Activated CD8-positive, alpha-beta memory T cell treated with anti-CD3 and anti-CD28 coated beads for 4 hours (primary cell): ENCODE results near the gene PAPPA.

Experiments used
- DNase-seq, 2 donors: peaks; one replicate each; pipeline ENCODE4 v3.0.0-alpha.2; 2020; ENCODE audit warnings: low read depth in 2 of 2

PAPPA gene

DNA sequence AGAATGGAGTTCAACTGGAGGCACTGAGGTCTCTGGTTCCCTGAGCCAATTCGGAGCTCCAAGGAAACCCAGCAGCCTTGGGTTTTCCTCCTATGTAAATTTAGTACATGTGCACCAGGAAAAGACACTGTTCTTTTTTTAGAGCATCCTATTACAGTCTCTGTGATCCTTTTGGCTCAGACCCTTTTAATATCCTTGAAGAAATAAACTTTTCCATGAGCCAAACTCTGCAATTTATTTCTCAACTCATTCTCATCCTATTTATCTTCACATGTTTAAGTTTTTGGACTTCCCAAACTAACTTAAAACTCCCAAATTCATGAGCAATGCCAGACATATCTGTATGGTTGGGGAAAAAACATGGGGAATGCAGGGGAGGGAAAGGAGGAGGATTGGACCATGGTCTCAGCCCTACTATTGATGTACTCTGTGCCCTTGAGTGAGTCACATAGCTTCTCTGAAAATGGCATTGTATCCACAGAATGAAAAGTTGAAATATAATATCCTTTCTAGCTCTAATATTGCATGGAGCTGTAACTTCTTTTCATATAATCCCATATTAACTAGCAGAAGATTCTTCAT, 76.6 kb downstream of the PAPPA start:
- DNase-seq = no peak

DNA sequence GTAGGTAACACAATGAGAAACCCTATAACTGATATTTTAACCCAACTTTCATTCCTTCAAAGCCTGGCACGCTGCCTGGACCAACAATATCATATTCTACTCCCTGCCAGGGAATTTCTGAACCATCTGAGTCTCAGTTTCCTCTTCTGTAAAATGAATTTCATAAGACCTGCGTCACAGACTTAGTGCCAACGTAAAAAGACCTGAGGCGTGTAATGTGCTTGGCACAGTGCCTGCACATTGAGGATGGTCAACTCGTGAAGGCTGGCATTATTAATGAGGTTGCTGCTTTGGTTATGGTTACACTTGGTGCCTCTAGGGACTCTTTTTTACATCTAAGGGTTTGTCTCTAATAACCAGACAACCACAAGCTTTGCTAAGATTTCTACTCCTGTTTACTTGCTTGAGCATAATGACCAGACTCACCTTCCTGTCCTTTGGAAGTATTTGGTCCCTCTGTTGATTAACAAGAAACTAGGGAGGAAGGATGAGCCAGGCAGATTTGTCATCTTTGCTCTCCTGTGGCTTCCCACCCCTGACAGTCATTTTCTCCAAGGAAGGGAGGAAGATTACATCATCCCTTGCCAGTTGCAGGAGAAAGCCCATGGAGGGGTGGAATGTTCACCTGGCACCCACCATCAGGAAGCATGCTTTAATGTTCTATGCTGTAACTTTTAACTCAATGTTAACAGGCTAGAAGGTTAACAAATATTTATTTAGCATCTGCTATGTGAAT, 79.0 kb downstream of the PAPPA start:
- no peak for DNase-seq

DNA sequence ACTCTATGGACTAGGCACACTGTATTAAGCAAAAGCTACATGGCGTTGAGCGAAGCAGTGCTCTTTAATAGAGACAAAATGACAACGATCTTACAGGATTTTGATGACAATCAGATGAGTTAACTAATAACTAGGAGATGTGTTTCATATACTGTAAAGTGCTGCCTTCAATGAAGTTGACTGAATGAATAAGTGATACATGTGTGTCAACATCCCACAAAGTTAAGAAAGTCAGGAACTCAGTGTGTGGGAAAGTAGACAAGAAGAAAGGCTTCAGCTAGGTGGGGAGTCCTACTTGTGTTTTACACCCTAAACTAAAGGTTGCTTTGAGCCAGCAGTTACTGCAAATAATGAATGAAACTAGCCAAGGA, 79.6 kb downstream of the PAPPA start:
- no peak for DNase-seq

DNA sequence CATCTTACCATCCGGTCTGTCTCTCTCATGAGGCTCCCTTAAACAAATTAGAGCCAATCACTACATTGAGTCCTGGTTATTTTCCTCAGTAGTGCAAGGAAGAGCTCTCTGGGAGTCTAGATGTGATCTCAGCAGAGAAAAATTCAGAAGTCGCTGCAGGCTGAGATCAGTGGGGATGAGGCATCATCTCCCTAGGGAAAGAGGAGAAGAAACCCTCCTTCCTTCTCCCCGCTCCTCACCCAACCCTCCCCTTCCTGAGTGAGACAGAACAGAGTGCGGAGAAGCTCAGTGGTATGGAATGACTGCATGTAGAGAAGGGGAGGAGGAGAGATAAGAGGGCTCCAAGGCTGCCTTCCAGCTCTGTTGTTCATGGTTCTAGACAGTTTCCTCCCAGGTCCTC, 80.5 kb downstream of the PAPPA start:
- no peak for DNase-seq

DNA sequence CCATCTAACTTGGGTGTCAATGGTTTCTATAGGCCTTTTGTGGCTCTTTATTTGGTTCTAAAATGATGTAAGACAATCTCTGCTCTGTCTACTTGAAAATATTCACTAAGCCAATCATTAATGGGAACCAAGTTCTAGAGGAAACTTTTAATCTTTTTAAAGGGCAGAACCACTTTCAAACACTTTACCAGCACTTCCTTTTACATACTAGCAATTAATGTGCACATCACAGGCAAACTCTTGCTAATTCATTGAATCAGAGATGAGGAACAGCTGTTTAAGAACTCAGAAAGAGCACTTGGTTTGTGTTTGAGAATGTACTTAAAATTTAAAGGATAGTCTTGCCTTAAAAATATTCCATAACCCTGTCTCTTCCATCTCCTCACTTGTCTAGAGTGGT, 83.4 kb downstream of the PAPPA start:
- DNase-seq = no peak

DNA sequence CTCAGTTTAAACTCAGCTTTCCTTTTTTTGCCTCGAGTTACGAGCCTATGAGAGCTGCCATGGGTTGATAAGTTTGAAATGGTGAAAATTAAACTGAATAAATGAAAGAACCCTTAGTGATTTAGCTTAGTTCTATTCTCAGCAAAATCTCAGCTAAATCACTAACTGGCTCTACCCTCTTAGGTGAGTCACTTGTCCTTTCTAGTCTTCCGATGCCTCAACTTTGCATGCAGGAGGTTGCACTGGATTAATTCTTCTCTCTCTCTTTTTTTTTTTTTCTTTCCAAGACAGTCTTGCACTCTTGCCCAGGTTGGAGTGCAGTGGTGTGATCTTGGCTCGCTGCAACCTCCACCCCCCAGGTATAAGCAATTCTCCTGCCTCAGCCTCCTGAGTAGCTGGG, 83.9 kb downstream of the PAPPA start:
- no peak for DNase-seq

DNA sequence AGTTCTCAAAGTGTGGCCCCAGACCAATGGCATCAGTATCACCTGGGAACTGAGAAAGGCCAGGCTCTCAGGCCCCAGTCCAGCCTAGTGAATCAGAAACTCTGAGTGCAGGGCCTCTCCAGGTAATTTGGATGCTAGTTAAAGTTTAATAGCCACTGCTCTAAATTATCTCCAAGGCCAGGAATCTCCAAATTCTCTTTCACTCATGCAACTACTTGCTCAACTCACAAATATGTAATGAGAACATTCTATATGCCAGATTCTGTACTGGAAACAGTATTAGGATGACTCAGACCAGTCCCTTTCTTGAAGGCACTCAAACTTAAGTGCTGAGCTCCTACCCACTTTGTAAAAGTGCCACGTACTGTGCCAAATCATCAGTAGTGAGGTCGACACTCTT, 84.6 kb downstream of the PAPPA start:
- no peak for DNase-seq

DNA sequence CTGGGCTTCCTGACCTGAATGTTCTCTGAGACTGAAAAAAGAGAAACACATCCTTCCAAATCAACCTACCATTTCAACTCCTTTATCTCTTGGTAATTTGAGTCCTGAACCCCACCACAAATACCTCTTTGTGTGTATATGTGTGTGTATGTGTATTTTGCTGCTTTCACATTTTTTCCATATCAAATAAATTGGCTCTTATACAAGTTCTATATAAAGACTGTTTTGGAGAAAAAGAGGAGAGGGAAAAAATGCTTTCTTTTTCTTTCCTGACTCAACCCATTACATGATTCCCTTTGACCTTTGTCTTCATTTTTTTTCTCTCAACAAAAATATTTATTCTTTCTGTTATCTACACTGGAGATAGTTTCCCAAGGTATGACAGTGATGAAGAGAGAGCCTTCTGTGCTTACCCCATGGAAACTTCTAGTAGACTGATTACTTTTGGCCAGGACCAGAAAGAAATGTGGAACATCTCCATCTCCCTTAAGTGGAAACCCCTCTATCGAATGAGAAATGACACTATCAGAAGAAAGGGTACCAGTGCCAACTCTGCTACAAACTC, 85.3 kb downstream of the PAPPA start:
- DNase-seq = no peak

DNA sequence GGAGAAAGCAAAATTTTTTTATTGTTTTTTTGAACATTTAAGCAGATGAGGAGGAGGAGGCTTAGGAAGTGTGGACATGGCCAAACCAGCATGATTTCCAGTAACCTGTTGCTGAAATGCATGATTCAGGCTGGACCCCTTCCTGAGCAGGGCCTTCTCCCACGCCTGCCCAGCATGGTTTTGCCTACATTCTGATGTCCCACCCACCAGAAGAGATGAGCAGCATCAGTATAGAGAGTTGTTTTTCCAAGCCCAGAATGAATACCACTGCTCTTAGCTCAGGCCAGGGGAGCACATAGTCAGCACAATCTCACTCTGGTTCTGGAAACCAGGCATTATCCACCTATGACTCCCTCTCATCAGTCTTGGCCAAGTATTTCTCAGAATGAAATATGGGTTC, 90.1 kb downstream of the PAPPA start:
- no peak for DNase-seq

DNA sequence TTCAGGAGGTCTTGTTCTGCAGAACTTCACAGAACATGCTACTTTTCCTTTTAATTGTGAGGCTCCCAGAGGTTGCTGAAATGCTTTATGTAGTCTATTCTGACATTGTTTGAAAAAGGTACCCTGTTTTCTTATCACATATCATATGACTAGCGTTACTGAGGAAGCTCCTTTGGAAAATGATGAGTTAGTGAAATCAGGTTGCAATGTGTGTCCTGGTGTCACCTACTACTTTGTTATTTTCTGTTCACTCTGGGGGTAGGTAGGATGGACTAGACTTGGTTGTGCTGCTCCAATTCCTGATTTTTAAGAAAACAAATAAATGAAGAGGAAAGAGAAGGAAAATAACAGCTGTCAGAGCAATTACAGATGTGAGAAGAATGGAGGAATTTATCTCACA, 93.7 kb downstream of the PAPPA start:
- DNase-seq = no peak

DNA sequence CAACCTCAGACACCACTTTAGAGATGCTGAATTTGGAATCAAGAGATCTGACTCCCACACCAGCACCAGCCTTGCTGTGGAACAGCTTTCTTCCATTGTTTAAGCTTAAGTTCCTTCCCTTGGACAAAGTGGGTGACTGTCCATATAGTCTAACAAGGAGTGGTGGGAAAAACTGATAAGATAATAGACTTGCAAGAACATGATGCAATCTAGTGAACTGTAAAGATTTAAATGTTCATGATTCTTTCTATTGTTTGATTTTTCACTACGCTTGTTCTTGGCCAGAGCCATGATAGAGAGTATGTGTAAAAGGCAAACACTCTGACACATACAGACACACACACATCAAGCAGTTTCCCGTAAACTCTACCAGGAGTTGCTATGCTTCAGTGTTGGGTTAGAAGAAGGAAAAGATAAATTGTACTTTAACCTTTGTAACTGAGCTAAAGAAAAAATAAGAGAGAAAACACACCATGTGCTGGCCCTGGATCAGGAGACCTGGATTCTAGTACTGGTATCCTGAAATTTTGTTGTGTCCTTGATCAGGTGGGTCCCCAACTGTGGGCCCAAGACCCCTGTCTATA, 94.3 kb downstream of the PAPPA start:
- DNase-seq = no peak

DNA sequence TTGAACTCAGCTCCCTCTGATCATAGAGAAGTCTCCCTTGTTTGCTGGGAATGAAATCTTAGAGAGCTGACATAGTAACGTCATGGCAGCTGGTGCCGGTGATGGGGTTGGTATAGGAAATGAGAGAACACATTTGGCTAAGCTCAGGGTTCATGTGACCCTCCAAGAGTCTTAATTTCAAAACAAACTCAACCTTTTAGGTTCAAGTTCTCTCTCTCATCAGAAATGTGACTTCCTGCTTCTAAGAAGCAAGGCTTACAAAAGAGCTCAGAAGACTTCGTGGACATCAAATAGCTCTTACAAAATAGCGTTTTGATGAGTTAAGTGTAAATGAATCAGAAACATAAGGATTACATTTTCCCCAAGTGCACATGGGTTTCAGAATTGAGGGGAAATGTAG, 97.3 kb downstream of the PAPPA start:
- DNase-seq = no peak

DNA sequence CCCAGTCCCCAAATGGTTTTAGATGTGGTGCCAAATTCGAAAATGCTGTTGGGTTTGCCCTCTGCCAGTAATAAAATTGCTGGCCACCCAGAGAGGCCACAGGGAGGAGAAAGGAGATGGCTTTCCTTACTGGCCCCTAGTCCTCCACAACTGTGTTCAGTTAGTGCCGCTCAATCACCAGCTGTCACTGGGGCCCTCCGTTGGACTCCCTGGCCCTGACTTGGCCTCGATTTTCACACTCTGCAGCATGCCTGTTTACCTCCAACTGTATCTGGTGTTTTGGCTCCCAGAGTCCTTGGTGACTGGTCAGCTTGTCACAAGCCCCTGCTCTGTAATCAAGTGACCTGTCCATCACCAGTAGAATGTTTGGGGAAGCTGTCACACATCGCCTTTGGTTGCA, 97.8 kb downstream of the PAPPA start:
- DNase-seq = no peak

DNA sequence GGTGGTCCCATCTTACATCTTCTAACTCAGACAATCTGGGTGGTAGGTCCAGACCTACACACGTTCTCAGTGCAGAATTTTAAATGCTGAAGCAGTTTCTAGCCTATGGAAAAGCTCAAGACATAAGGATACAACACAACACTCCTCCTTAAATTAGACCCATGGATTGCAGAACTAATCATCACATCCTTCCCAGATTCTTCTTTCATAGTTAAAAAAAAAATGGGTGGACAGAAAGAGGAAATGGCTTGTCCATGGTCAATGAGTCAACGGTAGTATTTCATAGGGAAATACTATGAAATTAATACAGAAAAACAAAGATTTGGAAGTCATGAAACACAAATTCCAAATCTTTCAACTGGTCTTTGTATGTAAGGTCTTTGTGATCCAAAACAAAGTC, 106.9 kb downstream of the PAPPA start:
- DNase-seq = no peak

DNA sequence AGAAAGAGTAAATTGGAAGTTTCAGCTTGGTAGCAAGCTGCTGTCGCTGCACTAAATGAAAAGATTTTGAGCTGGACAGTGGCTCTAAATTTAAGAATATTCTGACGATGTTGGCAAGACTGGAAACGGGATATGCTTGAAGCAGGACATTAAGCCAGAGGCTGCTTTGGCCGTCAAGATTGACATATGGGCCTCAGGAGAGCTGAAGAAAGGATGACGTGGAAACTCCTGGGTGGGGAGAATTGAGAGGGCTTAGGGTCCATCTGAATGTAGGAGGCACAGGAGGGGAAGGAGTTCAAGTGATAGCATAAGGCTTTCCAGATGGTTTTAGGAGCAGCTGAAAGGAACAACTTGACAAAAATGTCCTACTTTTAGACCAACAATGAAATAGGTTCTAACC, 108.9 kb downstream of the PAPPA start:
- DNase-seq = no peak

DNA sequence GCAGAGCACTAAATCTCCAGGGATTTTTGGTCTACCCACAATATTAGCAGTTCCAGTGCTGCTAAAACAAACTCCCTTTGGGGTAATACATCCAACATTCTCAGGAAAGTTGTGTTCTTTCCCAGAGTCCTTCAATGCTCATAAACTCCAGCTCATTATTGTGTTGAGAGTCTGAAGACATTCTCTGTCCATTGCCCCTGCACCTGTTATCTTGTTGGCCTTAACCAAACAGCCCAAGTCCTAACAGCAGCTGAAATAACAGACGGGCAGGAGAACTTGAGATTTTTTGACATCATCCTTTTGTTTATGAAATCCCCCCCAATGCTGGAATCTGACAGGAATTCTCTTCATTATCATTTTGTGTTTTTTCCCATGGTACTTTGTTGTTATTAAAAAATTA, 110.8 kb downstream of the PAPPA start:
- no peak for DNase-seq

DNA sequence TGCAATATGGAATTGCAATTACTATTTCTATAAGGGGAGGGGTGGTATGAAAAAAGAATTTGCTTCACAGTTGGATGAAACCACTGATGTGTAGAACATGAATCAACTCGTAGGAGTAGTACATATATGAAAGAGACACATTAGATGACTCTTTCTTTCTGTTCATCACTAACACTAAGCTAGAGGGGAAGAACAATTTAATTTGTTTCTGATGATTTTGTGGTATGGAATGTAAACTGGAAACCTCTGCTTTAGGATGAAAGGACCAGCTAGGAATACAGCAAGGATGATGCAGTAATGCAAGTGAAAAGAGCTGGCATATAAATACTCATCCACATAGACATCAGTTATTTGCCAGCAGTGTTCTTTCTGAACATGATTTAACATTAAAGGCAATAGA, 113.4 kb downstream of the PAPPA start:
- DNase-seq = no peak

DNA sequence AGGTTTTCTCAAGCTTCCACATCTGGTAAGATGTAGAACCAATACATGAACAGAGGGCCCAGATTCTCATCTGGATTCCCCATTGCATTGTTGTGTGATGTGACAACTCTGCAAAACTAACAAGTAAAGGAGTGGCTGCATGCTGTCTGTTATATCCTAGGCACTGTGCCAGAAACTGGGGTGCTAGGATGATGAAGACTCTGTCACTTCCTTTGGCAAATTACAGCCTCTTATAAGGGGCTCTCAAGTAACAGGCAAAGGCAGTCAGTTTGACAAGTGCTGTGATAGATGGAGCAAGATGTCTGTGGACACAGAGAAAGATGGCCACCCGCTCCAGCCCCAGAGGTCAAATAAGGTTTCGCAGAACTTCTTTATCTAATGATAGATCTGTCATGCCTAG, 115.7 kb downstream of the PAPPA start:
- no peak for DNase-seq

DNA sequence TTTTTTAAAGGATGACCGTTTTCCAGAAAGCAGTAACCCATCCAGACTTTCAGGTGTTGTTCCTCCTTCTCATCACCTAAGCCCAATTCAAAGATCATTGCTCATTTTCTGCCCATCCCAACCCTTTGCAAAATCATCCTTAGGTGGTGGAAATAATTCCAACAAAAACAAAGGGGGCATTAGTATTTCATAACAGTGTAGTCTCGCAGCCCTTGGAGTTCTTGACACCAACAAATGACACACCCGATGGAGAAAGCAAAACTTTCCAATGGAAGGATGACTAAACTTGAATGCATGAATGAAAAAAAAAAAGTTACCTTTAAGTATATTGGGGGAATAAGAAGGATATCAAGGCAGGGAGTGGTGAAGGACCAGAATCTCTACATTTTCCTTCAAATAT, 117.0 kb downstream of the PAPPA start:
- no peak for DNase-seq

DNA sequence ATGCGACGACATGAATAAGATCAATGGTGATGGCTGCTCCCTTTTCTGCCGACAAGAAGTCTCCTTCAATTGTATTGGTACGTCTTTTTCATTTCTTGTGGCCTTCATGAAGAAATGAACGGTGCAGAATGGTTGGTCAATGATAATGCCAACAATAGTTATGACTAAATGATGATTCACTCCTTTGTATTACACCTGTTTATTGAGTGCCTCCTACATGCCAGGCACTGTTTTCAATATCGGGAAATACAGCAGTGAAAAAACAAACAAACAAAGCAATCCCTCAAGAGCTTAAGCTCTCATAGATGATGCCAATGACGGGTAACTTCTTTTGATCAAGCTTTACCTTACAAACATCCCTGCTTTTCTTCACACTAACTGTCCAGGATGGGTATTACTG, 117.7 kb downstream of the PAPPA start:
- DNase-seq = no peak

DNA sequence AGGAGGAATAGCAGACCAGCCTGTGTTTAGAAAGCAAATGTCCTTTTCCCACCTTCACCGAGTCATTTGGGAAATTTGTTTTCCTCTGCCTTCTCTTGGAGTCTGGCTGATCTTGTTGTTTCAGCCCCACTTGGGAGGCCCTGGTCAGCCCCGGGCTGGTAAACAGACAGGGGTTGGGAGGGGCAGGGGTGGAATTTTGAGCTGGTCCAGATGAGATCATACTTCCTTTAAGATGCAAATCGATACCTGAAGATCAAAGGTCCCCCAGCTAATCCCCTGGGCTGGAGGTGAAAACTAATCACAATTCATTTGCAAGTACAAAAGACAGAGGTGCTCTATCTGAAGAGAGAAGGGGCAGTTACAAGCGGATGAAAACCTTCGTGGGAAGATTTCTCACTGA, 118.4 kb downstream of the PAPPA start:
- no peak for DNase-seq

DNA sequence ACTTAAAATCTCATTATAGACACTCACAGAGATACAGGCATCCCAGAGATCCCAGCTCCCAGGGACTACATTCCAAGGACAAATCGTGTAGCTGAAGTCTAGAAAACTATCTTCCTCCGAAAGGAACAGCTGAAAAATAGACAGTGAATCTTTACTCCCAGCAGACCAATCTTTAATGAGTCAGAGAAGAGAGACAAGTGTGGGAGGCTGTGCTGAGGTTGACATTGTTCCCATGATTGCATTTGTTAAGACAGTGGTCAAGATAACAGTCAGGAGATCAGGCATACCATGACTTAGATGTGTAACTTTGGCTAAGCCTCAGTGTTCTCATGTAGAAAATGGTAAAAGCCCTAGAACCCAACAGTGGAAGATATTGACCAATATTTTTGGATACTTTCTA, 120.7 kb downstream of the PAPPA start:
- DNase-seq = no peak

DNA sequence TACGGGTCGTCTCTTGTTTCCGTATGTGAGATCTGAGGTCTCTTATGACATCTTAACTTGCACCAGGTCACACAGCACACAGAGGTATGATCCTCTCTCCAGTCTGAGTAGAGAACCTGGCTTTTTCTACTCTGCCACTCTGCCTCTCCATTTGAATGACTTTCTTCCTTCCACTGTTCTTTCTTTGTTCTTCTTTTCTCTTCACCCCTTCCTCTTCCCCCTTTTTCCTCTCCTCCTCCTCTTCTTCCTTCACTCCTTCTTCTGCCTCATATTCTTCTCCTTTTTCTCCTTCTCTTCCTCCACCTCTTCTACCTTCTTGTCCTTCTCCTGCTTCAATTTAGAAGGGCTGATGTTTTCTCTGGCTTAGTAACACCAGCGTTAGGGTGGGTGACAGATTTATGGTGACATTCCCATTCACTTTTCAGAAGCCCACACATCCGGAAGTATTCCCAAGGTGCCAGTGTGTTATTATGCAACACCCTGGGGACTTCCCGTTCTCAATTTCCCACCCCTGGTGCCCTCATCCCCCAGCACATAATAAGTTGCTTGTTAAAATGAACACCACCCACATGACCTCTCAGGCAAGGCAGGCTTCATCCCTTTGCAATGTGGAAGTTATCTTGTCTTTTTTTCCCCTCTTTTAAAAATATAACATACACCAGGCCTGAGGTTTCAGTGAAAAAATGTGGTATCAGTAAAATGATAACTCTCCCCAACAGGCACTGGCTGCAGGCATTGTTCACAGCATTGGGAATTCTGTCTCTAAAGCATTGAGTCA, 122.0 kb downstream of the PAPPA start:
- no peak for DNase-seq
